HG02981 (cell line): ENCODE data around the gene VILL.

Source experiments
- ATAC-seq: cut with Tn5 transposase; IDR thresholded peaks from one replicate; pipeline ENCODE4 v1.9.1; 2021; ENCODE audit warnings: mild to moderate bottlenecking, moderate library complexity; ENCODE audit not compliant: unreplicated experiment

Gene VILL

GRCh38 chr3:38015984-38016383 lies 25.4 kb downstream of the VILL start:
- no peak for ATAC-seq

GRCh38 chr3:38016410-38016809 lies 25.8 kb downstream of the VILL start:
- ATAC-seq: no peak

- no peak for ATAC-seq
Measured at GRCh38 chr3:38016847-38017444, 26.4 kb downstream of the VILL start.

- ATAC-seq: no peak
Measured at GRCh38 chr3:38017445-38018295, 27.1 kb downstream of the VILL start.

- no peak for ATAC-seq
Measured at GRCh38 chr3:38018296-38019266, 28.0 kb downstream of the VILL start.

GRCh38 chr3:38019658-38020341 lies 29.2 kb downstream of the VILL start:
- no peak for ATAC-seq

- no peak for ATAC-seq
Measured at GRCh38 chr3:38020342-38020726, 29.7 kb downstream of the VILL start.

GRCh38 chr3:38021196-38021595 lies 30.6 kb downstream of the VILL start:
- no peak for ATAC-seq

- ATAC-seq: no peak
Measured at GRCh38 chr3:38022301-38022700, 31.7 kb downstream of the VILL start.

- ATAC-seq: no peak
Measured at GRCh38 chr3:38022896-38023709, 32.5 kb downstream of the VILL start.

GRCh38 chr3:38026856-38027255 lies 36.3 kb downstream of the VILL start:
- ATAC-seq: no peak

- ATAC-seq: no peak
Measured at GRCh38 chr3:38027466-38028465, 37.2 kb downstream of the VILL start.

GRCh38 chr3:38028621-38029361 lies 38.2 kb downstream of the VILL start:
- ATAC-seq: no peak

GRCh38 chr3:38029400-38030125 lies 39.0 kb downstream of the VILL start, which contains the start of gene PLCD1:
TSS of gene PLCD1 (minus strand) at chr3:38029642. CDS start at chr3:38029539, 103 bp downstream.
- ATAC-seq: no peak

GRCh38 chr3:38030126-38031021 lies 39.8 kb downstream of the VILL start:
- no peak for ATAC-seq
